GM18870 (cell line): ENCODE measurements around the gene MMP24OS.

Experiments
- ATAC-seq: cut with Tn5 transposase; IDR thresholded peaks from one replicate; pipeline ENCODE4 v1.9.1; 2021; ENCODE audit warnings: moderate library complexity; ENCODE audit not compliant: unreplicated experiment

MMP24OS gene

GRCh38 chr20:35291654-35292503 lies 14.0 kb upstream of the MMP24OS start, which contains the start of gene FAM83C:
Gene FAM83C (minus strand): TSS chr20:35292425. CDS start chr20:35292304, 121 bp downstream.
- ATAC-seq = no peak

- ATAC-seq = no peak
These were observed 13.0 kb upstream of the MMP24OS start for GRCh38 chr20:35290887-35291417.

GRCh38 chr20:35290186-35290886 lies 12.4 kb upstream of the MMP24OS start:
- no peak for ATAC-seq

- ATAC-seq = no peak
These were observed 10.6 kb upstream of the MMP24OS start for GRCh38 chr20:35288325-35289060.

- ATAC-seq = no peak
These were observed 9.8 kb upstream of the MMP24OS start for GRCh38 chr20:35287509-35288324.

- ATAC-seq = no peak
These were observed 9.1 kb upstream of the MMP24OS start for GRCh38 chr20:35286899-35287508.

GRCh38 chr20:35286077-35286898 lies 8.4 kb upstream of the MMP24OS start:
- no peak for ATAC-seq

- ATAC-seq = no peak
These were observed 7.8 kb upstream of the MMP24OS start for GRCh38 chr20:35285806-35286076.

GRCh38 chr20:35284992-35285805 lies 7.3 kb upstream of the MMP24OS start:
- no peak for ATAC-seq

GRCh38 chr20:35284267-35284991 lies 6.5 kb upstream of the MMP24OS start, which contains the start of gene EIF6:
Gene EIF6 (minus strand): TSS chr20:35284772. CDS start chr20:35284487, 285 bp downstream.
- no peak for ATAC-seq

- ATAC-seq = no peak
These were observed 5.7 kb upstream of the MMP24OS start for GRCh38 chr20:35283441-35284266.

GRCh38 chr20:35281506-35282101 lies 3.7 kb upstream of the MMP24OS start:
- no peak for ATAC-seq

GRCh38 chr20:35280523-35280922 lies 2.6 kb upstream of the MMP24OS start:
- no peak for ATAC-seq

- ATAC-seq = no peak
These were observed 1.7 kb upstream of the MMP24OS start for GRCh38 chr20:35279533-35280174.

GRCh38 chr20:35279040-35279439 lies 1.1 kb upstream of the MMP24OS start:
- ATAC-seq = no peak

GRCh38 chr20:35277127-35277526 lies 795 bp downstream of the MMP24OS start:
- ATAC-seq = peak; percentile 16
